K562 (cell line): Measurements from ENCODE around the gene CAPZB. TPM values are rescaled to one million over a fixed set of nuclear protein-coding genes. Genes with fewer than 3 reads are reported as not detected.

Experiments used
- ARID1B ChIP-seq: fragments of 450-650 bp; IDR thresholded peaks from 2 replicates; pipeline ENCODE4 v1.6.1; 2016; ENCODE audit warnings: antibody characterized with exemption, mild to moderate bottlenecking, inconsistent platforms
- ASH1L ChIP-seq: fragments of 450-650 bp; IDR thresholded peaks from 2 replicates; pipeline ENCODE4 v1.6.1; 2018; ENCODE audit warnings: borderline replicate concordance, mild to moderate bottlenecking, low read depth; ENCODE audit not compliant: partially characterized antibody
- CCNT2 ChIP-seq: IDR thresholded peaks from 2 replicates; pipeline ENCODE4 v1.6.1; 2011; ENCODE audit warnings: borderline replicate concordance, low read depth, mild to moderate bottlenecking, moderate library complexity, mixed read lengths, low read length; ENCODE audit not compliant: insufficient read length; ENCODE audit errors: extremely low read depth
- CREB1 ChIP-seq, 2 experiments: sonication (generic) in 1 of 2; formaldehyde crosslinking in 1 of 2; IDR thresholded peaks; 2 replicates each; pipeline versions ENCODE4 v1.6.1 to v1.8.0; 2012 to 2022; ENCODE audit warnings: inconsistent platforms in 1 of 2, mild to moderate bottlenecking in 1 of 2, missing genetic modification reagents in 1 of 2, moderate library complexity in 1 of 2
- CTBP1 ChIP-seq: fragments of 450-650 bp; IDR thresholded peaks from 2 replicates; pipeline ENCODE4 v1.6.1; 2016; ENCODE audit warnings: borderline replicate concordance
- EWSR1 ChIP-seq: fragments of 450-650 bp; IDR thresholded peaks from 2 replicates; pipeline ENCODE4 v1.6.1; 2018; ENCODE audit warnings: borderline replicate concordance, mild to moderate bottlenecking, low read depth, moderate library complexity; ENCODE audit not compliant: partially characterized antibody
- GATA2 ChIP-seq: sonication (generic); formaldehyde crosslinking; IDR thresholded peaks from 2 replicates; pipeline ENCODE4 v1.4.0; 2020; ENCODE audit warnings: mild to moderate bottlenecking, missing genetic modification reagents
- HDAC1 ChIP-seq, 2 experiments: fragments of 450-650 bp; IDR thresholded peaks; 2 replicates each; pipeline ENCODE4 v1.6.1; 2016 to 2017; ENCODE audit warnings: inconsistent platforms in 1 of 2, mild to moderate bottlenecking in 1 of 2, moderate library complexity in 1 of 2
- HNRNPUL1 ChIP-seq: fragments of 200-400 bp; formaldehyde crosslinking; IDR thresholded peaks from 2 replicates; pipeline ENCODE4 v1.6.1; 2017; ENCODE audit warnings: low read length
- IFI16 ChIP-seq: fragments of 250-450 bp; sonication (Bioruptor Pico); IDR thresholded peaks from 2 replicates; pipeline ENCODE4 v2.1.2; 2022; ENCODE audit warnings: mild to moderate bottlenecking, inconsistent platforms
- KLF16 ChIP-seq: IDR thresholded peaks from 2 replicates; pipeline ENCODE4 v1.6.1; 2016; ENCODE audit warnings: antibody characterized with exemption
- MCM7 ChIP-seq, 2 experiments: fragments of 450-650 bp; IDR thresholded peaks; 2 replicates each; pipeline ENCODE4 v1.6.1; 2016 to 2018
- MTA2 ChIP-seq: fragments of 450-650 bp; IDR thresholded peaks from 2 replicates; pipeline ENCODE4 v1.6.1; 2016; ENCODE audit warnings: low read depth
- NFIC ChIP-seq: fragments of 450-650 bp; IDR thresholded peaks from 2 replicates; pipeline ENCODE4 v1.6.1; 2017; ENCODE audit warnings: mild to moderate bottlenecking, inconsistent platforms
- NUFIP1 ChIP-seq: fragments of 450-650 bp; IDR thresholded peaks from 2 replicates; pipeline ENCODE4 v1.6.1; 2018; ENCODE audit not compliant: partially characterized antibody
- SLC30A9 ChIP-seq: fragments of 250-450 bp; sonication (Bioruptor Pico); IDR thresholded peaks from 2 replicates; pipeline ENCODE4 v1.8.0; 2022; ENCODE audit warnings: mild to moderate bottlenecking, moderate library complexity
- STAT5A ChIP-seq: IDR thresholded peaks from 2 replicates; pipeline ENCODE4 v1.6.1; 2012; ENCODE audit warnings: low read length, inconsistent platforms, borderline replicate concordance
- TCF3 ChIP-seq: sonication (generic); formaldehyde crosslinking; IDR thresholded peaks from 2 replicates; pipeline ENCODE4 v1.4.0; 2020; ENCODE audit warnings: mild to moderate bottlenecking, missing genetic modification reagents
- ZNF280A ChIP-seq: fragments of 450-650 bp; IDR thresholded peaks from 2 replicates; pipeline ENCODE4 v1.6.1; 2018; ENCODE audit warnings: mild to moderate bottlenecking, low read depth; ENCODE audit not compliant: partially characterized antibody
- ZNF583 ChIP-seq: fragments of 250-450 bp; sonication (Bioruptor Pico); IDR thresholded peaks from 2 replicates; pipeline ENCODE4 v1.4.0; 2020
- polyA plus RNA-seq, 8 experiments: library from polyadenylated mRNA; depleted of rRNA in 4 of 8; stranded (reverse) in 5 of 8; unstranded in 3 of 8; fragments of >200 nt; fragmentation: Nextera tagmentation in 2 of 8; fragmentation: Illumina TruSeq in 1 of 8; extraction: Ambion mirVana in 2 of 8; extraction: Trizol in 1 of 8; gene quantifications; 2 replicates each; pipeline versions ENCODE4 v1.2.1 to v1.2.3, GENCODE V29; 2011 to 2014; ENCODE audit warnings: inconsistent platforms in 1 of 8, missing spikeins in 1 of 8
- total RNA-seq, 7 experiments: library from RNA; depleted of rRNA in 6 of 7; stranded (reverse); fragments of >200 nt in 6 of 7; fragmentation: Illumina TruSeq in 2 of 7; extraction: Trizol in 2 of 7; gene quantifications; 2 replicates each; pipeline versions ENCODE4 v1.2.1 to v1.2.3, GENCODE V29; 2011 to 2021; ENCODE audit warnings: low replicate concordance in 1 of 7
- TF ChIP-seq, protein P1 (sequence below): fragments of 450-650 bp; IDR thresholded peaks from 2 replicates; pipeline ENCODE4 v1.7.1; 2018; ENCODE audit warnings: mild to moderate bottlenecking, low read depth; ENCODE audit not compliant: partially characterized antibody
- TF ChIP-seq, protein P2 (sequence below): fragments of 250-450 bp; sonication (Bioruptor Pico); IDR thresholded peaks from 2 replicates; pipeline ENCODE4 v1.5.0; 2020; ENCODE audit warnings: mild to moderate bottlenecking, borderline replicate concordance

CAPZB gene
- total and polyA plus RNA-seq, 9 of the 15 experiments (the other 6 are each of a cell fraction or from before 2014, with no cell fraction given) = 57.6 to 297 (median 125) TPM

DNA sequence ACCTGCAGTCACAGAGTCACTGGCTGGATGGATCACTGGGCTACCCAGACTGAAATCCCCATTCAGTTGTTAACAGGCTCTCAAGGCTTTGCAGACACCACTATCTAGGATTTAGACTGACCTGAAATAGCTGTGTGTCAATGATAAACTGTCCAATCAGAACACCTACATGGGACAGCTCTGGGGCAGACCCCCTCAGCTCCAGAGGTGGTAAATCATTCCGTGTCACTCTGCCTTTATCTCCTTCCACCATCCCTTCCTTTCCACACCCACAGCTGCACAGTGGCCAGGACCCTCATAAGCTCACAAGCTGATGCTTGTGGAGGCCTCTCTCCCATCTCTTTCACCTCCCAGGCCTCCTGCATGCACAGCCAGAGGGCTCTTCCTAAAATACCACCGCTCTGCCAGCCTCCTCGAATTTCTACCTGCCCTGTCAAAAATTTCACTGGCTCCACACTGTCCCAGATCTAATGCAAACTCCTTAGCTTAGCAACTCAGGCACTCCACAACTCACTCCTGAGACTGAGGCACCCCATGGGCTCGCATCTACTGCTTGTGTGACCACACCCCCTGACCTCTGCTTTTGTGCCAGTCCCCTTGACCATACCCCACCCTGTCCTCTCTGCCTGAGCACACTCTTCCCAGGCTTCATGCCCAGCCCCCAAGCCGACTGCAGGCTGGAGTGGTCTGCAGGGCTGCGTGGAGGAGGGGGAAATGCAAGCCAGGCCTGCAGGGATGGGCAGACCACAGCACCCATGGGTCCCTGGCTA is 5.8 kb downstream of the CAPZB start (continued):
- TF ChIP-seq CCNT2 = peak; percentile 17
- TF ChIP-seq, protein P1, sequence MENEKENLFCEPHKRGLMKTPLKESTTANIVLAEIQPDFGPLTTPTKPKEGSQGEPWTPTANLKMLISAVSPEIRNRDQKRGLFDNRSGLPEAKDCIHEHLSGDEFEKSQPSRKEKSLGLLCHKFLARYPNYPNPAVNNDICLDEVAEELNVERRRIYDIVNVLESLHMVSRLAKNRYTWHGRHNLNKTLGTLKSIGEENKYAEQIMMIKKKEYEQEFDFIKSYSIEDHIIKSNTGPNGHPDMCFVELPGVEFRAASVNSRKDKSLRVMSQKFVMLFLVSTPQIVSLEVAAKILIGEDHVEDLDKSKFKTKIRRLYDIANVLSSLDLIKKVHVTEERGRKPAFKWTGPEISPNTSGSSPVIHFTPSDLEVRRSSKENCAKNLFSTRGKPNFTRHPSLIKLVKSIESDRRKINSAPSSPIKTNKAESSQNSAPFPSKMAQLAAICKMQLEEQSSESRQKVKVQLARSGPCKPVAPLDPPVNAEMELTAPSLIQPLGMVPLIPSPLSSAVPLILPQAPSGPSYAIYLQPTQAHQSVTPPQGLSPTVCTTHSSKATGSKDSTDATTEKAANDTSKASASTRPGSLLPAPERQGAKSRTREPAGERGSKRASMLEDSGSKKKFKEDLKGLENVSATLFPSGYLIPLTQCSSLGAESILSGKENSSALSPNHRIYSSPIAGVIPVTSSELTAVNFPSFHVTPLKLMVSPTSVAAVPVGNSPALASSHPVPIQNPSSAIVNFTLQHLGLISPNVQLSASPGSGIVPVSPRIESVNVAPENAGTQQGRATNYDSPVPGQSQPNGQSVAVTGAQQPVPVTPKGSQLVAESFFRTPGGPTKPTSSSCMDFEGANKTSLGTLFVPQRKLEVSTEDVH = no peak
- peak; percentile 57; the same call in 1 of the 2 replicates for TF ChIP-seq CREB1 (IDR thresholded peaks at IDR 0.05)
- TF ChIP-seq CREB1 (CRISPR knock-in tag; IDR thresholded peaks at IDR 0.05) = no peak
- no peak for TF ChIP-seq ZNF583 (CRISPR knock-in tag)
- TF ChIP-seq NFIC = peak; percentile 77
- no peak for TF ChIP-seq SLC30A9 (CRISPR knock-in tag)
- no peak for TF ChIP-seq HNRNPUL1
- TF ChIP-seq CTBP1 = peak; percentile 73; the same call in 1 of the 2 replicates
- peak; percentile 68 for TF ChIP-seq MTA2
- peak; percentile 87 for TF ChIP-seq KLF16
- no peak for TF ChIP-seq ZNF280A
- TF ChIP-seq MCM7 (IDR thresholded peaks at IDR 0.05) = no peak
- no peak for TF ChIP-seq EWSR1
- peak in 1 of 2 experiments; percentile 79; a peak in 3 of 4 replicates for TF ChIP-seq HDAC1 (IDR thresholded peaks at IDR 0.05)
- peak; percentile 78 for TF ChIP-seq STAT5A
- TF ChIP-seq ASH1L = no peak
- TF ChIP-seq GATA2 (CRISPR knock-in tag) = peak; percentile 40; the same call in 1 of the 2 replicates
- TF ChIP-seq, protein P2, sequence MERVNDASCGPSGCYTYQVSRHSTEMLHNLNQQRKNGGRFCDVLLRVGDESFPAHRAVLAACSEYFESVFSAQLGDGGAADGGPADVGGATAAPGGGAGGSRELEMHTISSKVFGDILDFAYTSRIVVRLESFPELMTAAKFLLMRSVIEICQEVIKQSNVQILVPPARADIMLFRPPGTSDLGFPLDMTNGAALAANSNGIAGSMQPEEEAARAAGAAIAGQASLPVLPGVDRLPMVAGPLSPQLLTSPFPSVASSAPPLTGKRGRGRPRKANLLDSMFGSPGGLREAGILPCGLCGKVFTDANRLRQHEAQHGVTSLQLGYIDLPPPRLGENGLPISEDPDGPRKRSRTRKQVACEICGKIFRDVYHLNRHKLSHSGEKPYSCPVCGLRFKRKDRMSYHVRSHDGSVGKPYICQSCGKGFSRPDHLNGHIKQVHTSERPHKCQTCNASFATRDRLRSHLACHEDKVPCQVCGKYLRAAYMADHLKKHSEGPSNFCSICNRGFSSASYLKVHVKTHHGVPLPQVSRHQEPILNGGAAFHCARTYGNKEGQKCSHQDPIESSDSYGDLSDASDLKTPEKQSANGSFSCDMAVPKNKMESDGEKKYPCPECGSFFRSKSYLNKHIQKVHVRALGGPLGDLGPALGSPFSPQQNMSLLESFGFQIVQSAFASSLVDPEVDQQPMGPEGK (CRISPR knock-in tag) = no peak
- TF ChIP-seq ARID1B = peak; percentile 91
- peak; percentile 90 for TF ChIP-seq TCF3
- no peak for TF ChIP-seq IFI16
- no peak for TF ChIP-seq NUFIP1
